Measurements from ENCODE around the gene SHROOM3. TPM values are rescaled to one million over a fixed set of nuclear protein-coding genes. Genes with fewer than 3 reads are reported as not detected.

Gene SHROOM3
- total RNA-seq, 2 donors from 2014 or later, result not detected

GRCh38 chr4:76681996-76682395, 247.0 kb downstream of the SHROOM3 start:
- Mint-ChIP-seq H3K9me3 (no peaks in the 10 kb centered on the region), H3K27ac (no peak overlapping the region), H3K27me3 (peaks cover 34% of the 10 kb centered on the region), H3K36me3 (ENCODE audit: low read depth) (no peaks in the 10 kb centered on the region), H3K4me1 (no peaks in the 10 kb centered on the region), H3K4me3 (no peak overlapping the region)
- no peak for ATAC-seq (replicated peaks)

GRCh38 chr4:76683144-76683543, 248.1 kb downstream of the SHROOM3 start:
- no peaks in the 10 kb centered on the region for H3K36me3 Mint-ChIP-seq (ENCODE audit: low read depth)
- no peak overlapping the region for H3K27ac Mint-ChIP-seq

GRCh38 chr4:76687746-76688448, 252.9 kb downstream of the SHROOM3 start:
- H3K27ac Mint-ChIP-seq, result no peak overlapping the region
- H3K9me3 Mint-ChIP-seq, result no peaks in the 10 kb centered on the region
- peaks cover 4% of the 10 kb centered on the region for H3K4me1 Mint-ChIP-seq
- no peak for ATAC-seq (replicated peaks)
- no peak overlapping the region for H3K4me3 Mint-ChIP-seq
- H3K36me3 Mint-ChIP-seq (ENCODE audit: low read depth), result no peaks in the 10 kb centered on the region
- peaks cover 66% of the 10 kb centered on the region for H3K27me3 Mint-ChIP-seq

More at GRCh38 chr4:76683144-76683543, 248.1 kb downstream of the SHROOM3 start:
- Mint-ChIP-seq H3K4me3 (no peak overlapping the region), H3K27me3 (peaks cover 43% of the 10 kb centered on the region), H3K4me1 (no peaks in the 10 kb centered on the region), H3K9me3 (no peaks in the 10 kb centered on the region)
- ATAC-seq (replicated peaks), result no peak

GRCh38 chr4:76688619-76689144, 253.7 kb downstream of the SHROOM3 start:
- Mint-ChIP-seq H3K27me3 (peaks cover 64% of the 10 kb centered on the region), H3K4me3 (peak overlapping the region; percentile 62), H3K9me3 (no peaks in the 10 kb centered on the region), H3K27ac (no peak overlapping the region), H3K4me1 (peaks cover 4% of the 10 kb centered on the region), H3K36me3 (ENCODE audit: low read depth) (no peaks in the 10 kb centered on the region)
- ATAC-seq (replicated peaks), result no peak

GRCh38 chr4:76689145-76689817, 254.3 kb downstream of the SHROOM3 start:
- Mint-ChIP-seq H3K4me1 (peaks cover 4% of the 10 kb centered on the region), H3K9me3 (no peaks in the 10 kb centered on the region), H3K36me3 (ENCODE audit: low read depth) (no peaks in the 10 kb centered on the region), H3K4me3 (peak overlapping the region; percentile 62), H3K27ac (no peak overlapping the region), H3K27me3 (peaks cover 63% of the 10 kb centered on the region)
- peak; percentile 47 for ATAC-seq (replicated peaks)

- Mint-ChIP-seq H3K27me3 (peaks cover 58% of the 10 kb centered on the region), H3K4me3 (peak overlapping the region; percentile 46), H3K36me3 (ENCODE audit: low read depth) (no peaks in the 10 kb centered on the region), H3K27ac (no peak overlapping the region), H3K4me1 (peaks cover 4% of the 10 kb centered on the region), H3K9me3 (no peaks in the 10 kb centered on the region)
- ATAC-seq (replicated peaks), result no peak
Measured at GRCh38 chr4:76690011-76690905, 255.2 kb downstream of the SHROOM3 start.

- Mint-ChIP-seq H3K4me3 (no peak overlapping the region), H3K9me3 (no peaks in the 10 kb centered on the region), H3K4me1 (peaks cover 4% of the 10 kb centered on the region), H3K27ac (no peak overlapping the region), H3K27me3 (peaks cover 62% of the 10 kb centered on the region), H3K36me3 (ENCODE audit: low read depth) (no peaks in the 10 kb centered on the region)
- ATAC-seq (replicated peaks), result no peak
Measured at GRCh38 chr4:76690906-76691275, 255.9 kb downstream of the SHROOM3 start.

- Mint-ChIP-seq H3K9me3 (no peaks in the 10 kb centered on the region), H3K27ac (no peak overlapping the region), H3K27me3 (peaks cover 66% of the 10 kb centered on the region), H3K36me3 (ENCODE audit: low read depth) (no peaks in the 10 kb centered on the region), H3K4me3 (no peak overlapping the region), H3K4me1 (peaks cover 4% of the 10 kb centered on the region)
- ATAC-seq (replicated peaks), result no peak
Measured at GRCh38 chr4:76691807-76692582, 257.0 kb downstream of the SHROOM3 start.

GRCh38 chr4:76692761-76693160, 257.7 kb downstream of the SHROOM3 start:
- no peaks in the 10 kb centered on the region for H3K36me3 Mint-ChIP-seq (ENCODE audit: low read depth)
- no peaks in the 10 kb centered on the region for H3K9me3 Mint-ChIP-seq
- ATAC-seq (replicated peaks), result no peak
- no peak overlapping the region for H3K27ac Mint-ChIP-seq
- H3K27me3 Mint-ChIP-seq, result peaks cover 64% of the 10 kb centered on the region
- H3K4me1 Mint-ChIP-seq, result peaks cover 4% of the 10 kb centered on the region
- H3K4me3 Mint-ChIP-seq, result no peak overlapping the region

GRCh38 chr4:76694056-76694455, 259.0 kb downstream of the SHROOM3 start:
- Mint-ChIP-seq H3K4me1 (peaks cover 4% of the 10 kb centered on the region), H3K27ac (no peak overlapping the region), H3K9me3 (no peaks in the 10 kb centered on the region), H3K4me3 (no peak overlapping the region), H3K27me3 (peaks cover 51% of the 10 kb centered on the region), H3K36me3 (ENCODE audit: low read depth) (no peaks in the 10 kb centered on the region)
- no peak for ATAC-seq (replicated peaks)

- no peaks in the 10 kb centered on the region for H3K9me3 Mint-ChIP-seq
Measured at GRCh38 chr4:76696109-76696508, 261.1 kb downstream of the SHROOM3 start.

GRCh38 chr4:76697129-76697803, 262.2 kb downstream of the SHROOM3 start:
- H3K36me3 Mint-ChIP-seq (ENCODE audit: low read depth), result no peaks in the 10 kb centered on the region
- no peak for ATAC-seq (replicated peaks)
- peaks cover 34% of the 10 kb centered on the region for H3K27me3 Mint-ChIP-seq
- no peaks in the 10 kb centered on the region for H3K4me1 Mint-ChIP-seq
- H3K4me3 Mint-ChIP-seq, result no peak overlapping the region
- H3K27ac Mint-ChIP-seq, result no peak overlapping the region
- no peaks in the 10 kb centered on the region for H3K9me3 Mint-ChIP-seq

More at GRCh38 chr4:76696109-76696508, 261.1 kb downstream of the SHROOM3 start:
- no peaks in the 10 kb centered on the region for H3K4me1 Mint-ChIP-seq
- H3K4me3 Mint-ChIP-seq, result no peak overlapping the region
- peaks cover 45% of the 10 kb centered on the region for H3K27me3 Mint-ChIP-seq
- no peak for ATAC-seq (replicated peaks)
- H3K36me3 Mint-ChIP-seq (ENCODE audit: low read depth), result no peaks in the 10 kb centered on the region
- H3K27ac Mint-ChIP-seq, result no peak overlapping the region

- ATAC-seq (replicated peaks), result no peak
- no peak overlapping the region for H3K27ac Mint-ChIP-seq
- H3K9me3 Mint-ChIP-seq, result no peaks in the 10 kb centered on the region
- no peaks in the 10 kb centered on the region for H3K36me3 Mint-ChIP-seq (ENCODE audit: low read depth)
- H3K27me3 Mint-ChIP-seq, result peaks cover 34% of the 10 kb centered on the region
- H3K4me1 Mint-ChIP-seq, result no peaks in the 10 kb centered on the region
- no peak overlapping the region for H3K4me3 Mint-ChIP-seq
Measured at GRCh38 chr4:76698141-76698540, 263.1 kb downstream of the SHROOM3 start.
